Right atrium auricular region (tissue), 2 donors: ENCODE data around the gene ZBP1. TPM values are rescaled to one million over a fixed set of nuclear protein-coding genes. Genes with fewer than 3 reads are reported as not detected.

Experiments
- DNase-seq: peaks from one replicate; pipeline ENCODE4 v3.0.0-alpha.2; 2019; ENCODE audit warnings: low spot score
- H3K27ac ChIP-seq, 2 donors: fragments of 200-600 bp; sonication (generic); 1 replicate in 1 of 2; 2 replicates in 1 of 2; pipeline ENCODE4 v1.5.1; 2016 to 2019
- H3K27me3 ChIP-seq, 2 donors: fragments of 200-600 bp; sonication (generic); one replicate each; pipeline versions ENCODE4 v1.5.1 to v1.6.0; 2017 to 2019
- H3K36me3 ChIP-seq: fragments of 200-600 bp; sonication (generic); one replicate; pipeline ENCODE4 v1.5.1; 2016
- H3K4me1 ChIP-seq, 2 donors: fragments of 200-600 bp; sonication (generic); one replicate each; pipeline versions ENCODE4 v1.5.1 to v1.6.0; 2017 to 2019
- H3K4me3 ChIP-seq, 2 donors: fragments of 200-600 bp; sonication (generic); 1 replicate in 1 of 2; 2 replicates in 1 of 2; pipeline ENCODE4 v1.5.1; 2017 to 2019; ENCODE audit warnings: mild to moderate bottlenecking in 1 of 2, moderate library complexity in 1 of 2
- H3K9me3 ChIP-seq, 2 donors: fragments of 200-600 bp; sonication (generic); one replicate each; pipeline ENCODE4 v1.5.1; 2019
- total RNA-seq, 2 donors: library from RNA; depleted of rRNA; stranded (reverse); fragments of >200 nt; gene quantifications; one replicate each; pipeline ENCODE4 v1.1.0, GENCODE V29; 2016
- TF ChIP-seq, protein P1 (sequence below), 2 donors: fragments of 200-600 bp; sonication (generic); IDR thresholded peaks; one replicate each; pipeline ENCODE4 v1.5.1; 2019; ENCODE audit warnings: antibody characterized with exemption in 2 of 2

ZBP1 gene
- total RNA-seq, 2 donors from 2014 or later: not detected

GRCh38 chr20:57666106-57666833, 46.0 kb upstream of the ZBP1 start:
- Histone ChIP-seq H3K27ac (no peak overlapping the region), H3K4me3 (no peak overlapping the region), H3K4me1 (peaks cover 0 to 43% of the 10 kb centered on the region in 2 donors), H3K9me3 (no peaks in the 10 kb centered on the region), H3K36me3 (no peaks in the 10 kb centered on the region), H3K27me3 (no peaks in the 10 kb centered on the region)
- no peak for DNase-seq
- TF ChIP-seq, protein P1, sequence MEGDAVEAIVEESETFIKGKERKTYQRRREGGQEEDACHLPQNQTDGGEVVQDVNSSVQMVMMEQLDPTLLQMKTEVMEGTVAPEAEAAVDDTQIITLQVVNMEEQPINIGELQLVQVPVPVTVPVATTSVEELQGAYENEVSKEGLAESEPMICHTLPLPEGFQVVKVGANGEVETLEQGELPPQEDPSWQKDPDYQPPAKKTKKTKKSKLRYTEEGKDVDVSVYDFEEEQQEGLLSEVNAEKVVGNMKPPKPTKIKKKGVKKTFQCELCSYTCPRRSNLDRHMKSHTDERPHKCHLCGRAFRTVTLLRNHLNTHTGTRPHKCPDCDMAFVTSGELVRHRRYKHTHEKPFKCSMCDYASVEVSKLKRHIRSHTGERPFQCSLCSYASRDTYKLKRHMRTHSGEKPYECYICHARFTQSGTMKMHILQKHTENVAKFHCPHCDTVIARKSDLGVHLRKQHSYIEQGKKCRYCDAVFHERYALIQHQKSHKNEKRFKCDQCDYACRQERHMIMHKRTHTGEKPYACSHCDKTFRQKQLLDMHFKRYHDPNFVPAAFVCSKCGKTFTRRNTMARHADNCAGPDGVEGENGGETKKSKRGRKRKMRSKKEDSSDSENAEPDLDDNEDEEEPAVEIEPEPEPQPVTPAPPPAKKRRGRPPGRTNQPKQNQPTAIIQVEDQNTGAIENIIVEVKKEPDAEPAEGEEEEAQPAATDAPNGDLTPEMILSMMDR (IDR thresholded peaks at IDR 0.05): no peak

DNA sequence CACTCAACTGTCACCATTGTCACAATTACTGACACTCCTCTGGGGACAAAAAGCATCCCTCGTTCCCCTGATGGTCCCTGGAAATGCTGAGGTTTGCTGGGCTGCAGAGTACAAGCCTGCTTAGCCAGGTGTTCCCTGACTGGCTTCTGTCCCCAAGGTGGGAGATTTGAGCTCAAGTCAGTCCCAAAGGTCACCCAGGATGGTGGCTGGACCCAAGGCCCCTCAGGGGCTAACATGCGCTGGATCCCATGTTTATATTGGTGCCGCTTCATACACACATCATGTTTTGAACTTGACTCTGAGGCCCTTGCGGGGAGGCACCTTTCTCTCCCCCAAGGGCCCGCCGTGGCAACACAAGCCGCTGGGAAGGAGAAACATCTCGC, 45.4 kb upstream of the ZBP1 start:
- TF ChIP-seq, protein P1 (IDR thresholded peaks at IDR 0.05): no peak
- H3K4me1 ChIP-seq: peaks cover 0 to 39% of the 10 kb centered on the region in 2 donors
- H3K27ac ChIP-seq: no peak overlapping the region
- H3K9me3 ChIP-seq: no peaks in the 10 kb centered on the region
- no peaks in the 10 kb centered on the region for H3K27me3 ChIP-seq
- no peak overlapping the region for H3K4me3 ChIP-seq
- DNase-seq: no peak
- H3K36me3 ChIP-seq: no peaks in the 10 kb centered on the region

- H3K4me1 ChIP-seq: peaks cover 0 to 34% of the 10 kb centered on the region in 2 donors
- H3K9me3 ChIP-seq: no peaks in the 10 kb centered on the region
- H3K27me3 ChIP-seq: no peaks in the 10 kb centered on the region
- no peak for DNase-seq
- H3K4me3 ChIP-seq: no peak overlapping the region
- TF ChIP-seq, protein P1 (IDR thresholded peaks at IDR 0.05): no peak
- no peak overlapping the region for H3K27ac ChIP-seq
- H3K36me3 ChIP-seq: no peaks in the 10 kb centered on the region
Observed at GRCh38 chr20:57664924-57665588, 44.8 kb upstream of the ZBP1 start.

GRCh38 chr20:57664476-57664875, 44.2 kb upstream of the ZBP1 start:
- DNase-seq: no peak
- Histone ChIP-seq H3K27me3 (no peaks in the 10 kb centered on the region), H3K9me3 (no peaks in the 10 kb centered on the region), H3K4me3 (no peak overlapping the region), H3K36me3 (peaks cover under 1% of the 10 kb centered on the region), H3K4me1 (peaks cover 0 to 30% of the 10 kb centered on the region in 2 donors), H3K27ac (no peak overlapping the region)
- TF ChIP-seq, protein P1 (IDR thresholded peaks at IDR 0.05): no peak

DNA sequence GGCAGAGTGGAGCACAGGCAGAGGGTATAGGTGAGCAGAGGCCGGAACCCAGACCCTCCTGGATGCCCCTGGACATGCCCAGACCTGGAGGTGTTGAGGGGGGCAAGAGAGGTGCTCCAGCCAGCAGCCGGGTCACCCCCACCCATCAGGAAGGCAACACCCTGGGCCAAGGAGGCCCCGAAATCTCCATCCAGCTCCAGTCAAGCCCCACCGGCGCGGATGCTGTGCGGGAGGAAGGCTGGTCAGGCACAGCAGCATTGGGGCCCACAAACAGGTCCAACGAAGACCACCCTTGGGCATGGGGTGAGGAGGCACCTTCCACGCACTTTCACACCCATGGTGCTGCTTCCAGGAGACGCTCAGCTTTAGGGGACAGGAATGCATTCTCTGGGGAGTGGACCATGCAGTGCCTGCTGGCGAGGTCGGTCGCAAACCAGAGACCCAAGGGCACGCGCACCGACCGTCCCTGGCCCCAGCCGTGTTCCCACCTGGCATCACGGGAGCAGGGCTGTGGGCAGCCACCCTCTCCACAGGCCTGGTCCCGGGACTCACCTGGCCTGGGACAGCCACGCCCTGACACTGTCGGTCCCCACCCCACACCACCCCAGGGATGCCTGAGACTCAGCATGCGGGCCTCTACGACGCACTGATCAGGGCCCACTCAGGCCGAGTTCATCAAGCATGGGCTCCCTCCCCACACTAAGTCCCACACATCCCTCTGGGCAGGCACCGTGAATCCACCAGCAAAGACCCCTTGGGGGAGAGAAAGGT, 43.6 kb upstream of the ZBP1 start:
- TF ChIP-seq, protein P1 (IDR thresholded peaks at IDR 0.05): no peak
- Histone ChIP-seq H3K4me1 (peaks cover 0 to 27% of the 10 kb centered on the region in 2 donors), H3K36me3 (peaks cover 6% of the 10 kb centered on the region), H3K27me3 (no peaks in the 10 kb centered on the region), H3K27ac (no peak overlapping the region), H3K4me3 (no peak overlapping the region), H3K9me3 (no peaks in the 10 kb centered on the region)
- DNase-seq: no peak
